GM19463 (cell line): ENCODE results near the gene FFAR3.

ENCODE experiments used
- ATAC-seq: cut with Tn5 transposase; IDR thresholded peaks from one replicate; pipeline ENCODE4 v1.9.1; 2021; ENCODE audit warnings: mild to moderate bottlenecking, moderate library complexity; ENCODE audit not compliant: unreplicated experiment

Gene FFAR3

DNA sequence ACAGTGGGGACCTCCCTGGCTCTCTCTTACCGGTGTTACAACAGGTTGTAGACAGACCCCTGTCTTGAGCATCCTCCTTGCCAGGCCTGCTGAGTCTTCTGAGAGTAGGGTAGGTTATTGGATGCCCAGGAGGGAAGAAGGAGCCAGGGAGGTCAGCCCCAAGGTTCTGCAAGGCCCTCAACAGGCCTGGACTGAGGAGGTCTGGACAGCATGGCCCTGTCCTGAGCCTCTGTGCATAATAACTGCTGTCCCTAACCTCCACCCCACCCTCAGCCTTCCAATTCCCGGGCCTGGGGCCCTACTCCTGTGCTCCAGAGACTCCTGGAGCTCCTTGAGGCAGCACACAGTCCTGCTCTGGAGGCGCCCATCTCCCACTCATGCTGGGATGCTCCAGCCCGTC lies 28.9 kb upstream of the FFAR3 start:
- ATAC-seq: no peak

DNA sequence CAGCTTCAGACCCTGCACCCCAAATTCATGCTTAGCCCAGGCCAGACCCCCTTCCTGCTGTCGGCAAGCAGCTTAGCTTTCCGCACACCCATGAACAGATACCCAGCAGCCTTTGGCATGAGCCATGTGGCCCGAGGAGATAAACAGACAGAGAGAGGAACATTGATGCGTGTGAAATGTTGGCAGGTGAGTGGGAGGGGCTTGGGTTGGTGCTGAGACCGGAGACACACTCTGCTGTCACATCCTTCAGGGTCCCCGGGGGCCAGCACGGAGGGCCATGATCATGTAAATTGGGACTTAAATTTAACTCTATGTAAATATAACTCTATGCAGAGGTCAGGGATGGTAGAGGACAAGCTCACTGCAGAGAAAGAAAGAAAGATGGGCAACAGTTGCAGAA lies 27.8 kb upstream of the FFAR3 start:
- peak; percentile 57 for ATAC-seq

- ATAC-seq: no peak
Measured at GRCh38 chr19:35331551-35332214, 26.6 kb upstream of the FFAR3 start.

DNA sequence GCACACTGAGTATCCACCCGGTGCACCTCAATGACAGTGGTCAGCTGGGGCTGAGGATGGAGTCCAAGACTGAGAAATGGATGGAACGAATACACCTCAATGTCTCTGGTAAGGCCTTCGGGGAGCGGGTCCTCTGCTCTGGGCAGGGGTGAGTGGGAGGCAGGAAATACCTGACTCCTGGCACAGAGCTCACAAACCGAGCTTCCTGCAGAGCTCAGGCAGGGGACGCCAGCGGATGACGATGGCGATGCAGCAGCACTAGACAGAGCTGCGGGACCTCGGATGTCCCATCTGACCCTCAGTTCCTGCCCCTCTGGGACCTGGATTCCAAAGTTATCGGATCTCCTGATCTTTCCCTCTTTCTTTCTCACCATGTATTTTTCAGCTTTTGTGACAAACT lies 25.4 kb upstream of the FFAR3 start:
- no peak for ATAC-seq

- ATAC-seq: no peak
Measured at GRCh38 chr19:35334144-35334753, 24.0 kb upstream of the FFAR3 start.

GRCh38 chr19:35336166-35336955 lies 21.9 kb upstream of the FFAR3 start:
- no peak for ATAC-seq

- no peak for ATAC-seq
Measured at GRCh38 chr19:35337097-35337983, 20.9 kb upstream of the FFAR3 start.

GRCh38 chr19:35337984-35338296 lies 20.3 kb upstream of the FFAR3 start:
- no peak for ATAC-seq

DNA sequence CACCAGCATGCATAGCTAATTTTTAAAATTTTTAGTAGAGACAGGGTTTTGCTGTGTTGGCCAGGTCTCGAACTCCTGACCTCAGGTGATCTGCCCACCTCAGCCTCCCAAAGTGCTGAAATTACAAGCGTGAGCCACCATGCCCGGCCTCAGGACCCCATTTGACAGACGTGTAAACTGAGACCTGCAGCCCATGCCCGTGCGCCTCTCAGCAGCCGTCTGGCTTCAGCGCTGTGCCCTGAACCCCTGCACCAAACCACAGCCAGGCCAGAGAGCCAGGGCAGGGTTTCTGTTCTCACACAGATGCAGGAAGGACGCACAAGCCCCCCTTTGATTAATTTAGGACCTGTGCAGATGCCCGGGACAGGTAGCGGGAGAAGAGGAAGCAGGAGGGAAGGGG lies 17.8 kb upstream of the FFAR3 start:
- no peak for ATAC-seq

GRCh38 chr19:35341006-35341405 lies 17.3 kb upstream of the FFAR3 start:
- ATAC-seq: no peak

- ATAC-seq: no peak
Measured at GRCh38 chr19:35341565-35342225, 16.6 kb upstream of the FFAR3 start.

- no peak for ATAC-seq
Measured at GRCh38 chr19:35342430-35342829, 15.8 kb upstream of the FFAR3 start.

DNA sequence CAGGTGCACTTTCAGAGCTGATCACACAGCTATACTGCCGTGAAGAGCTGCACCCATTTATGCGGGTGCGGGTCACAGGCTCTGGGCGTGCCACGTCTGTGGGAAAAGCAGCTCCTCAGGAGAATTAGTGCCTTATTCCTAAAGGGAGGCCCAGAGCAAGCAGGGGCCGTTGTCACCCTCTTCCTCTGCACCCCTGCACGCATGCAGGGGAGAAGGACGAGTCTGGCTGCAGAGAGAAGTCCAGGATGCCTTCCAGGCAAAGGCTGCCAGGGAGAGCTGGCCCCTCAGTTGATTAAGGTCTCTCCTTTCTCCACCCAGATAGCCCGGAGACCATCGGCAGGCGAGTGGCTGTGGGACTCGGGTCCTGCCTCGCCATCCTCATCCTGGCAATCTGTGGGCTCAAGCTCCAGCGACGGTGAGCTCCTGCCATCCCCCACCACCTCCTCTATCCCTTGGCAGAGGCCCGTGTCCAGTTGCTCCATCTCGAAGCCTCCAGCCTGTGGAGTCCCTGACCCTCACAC lies 13.7 kb upstream of the FFAR3 start:
- no peak for ATAC-seq

DNA sequence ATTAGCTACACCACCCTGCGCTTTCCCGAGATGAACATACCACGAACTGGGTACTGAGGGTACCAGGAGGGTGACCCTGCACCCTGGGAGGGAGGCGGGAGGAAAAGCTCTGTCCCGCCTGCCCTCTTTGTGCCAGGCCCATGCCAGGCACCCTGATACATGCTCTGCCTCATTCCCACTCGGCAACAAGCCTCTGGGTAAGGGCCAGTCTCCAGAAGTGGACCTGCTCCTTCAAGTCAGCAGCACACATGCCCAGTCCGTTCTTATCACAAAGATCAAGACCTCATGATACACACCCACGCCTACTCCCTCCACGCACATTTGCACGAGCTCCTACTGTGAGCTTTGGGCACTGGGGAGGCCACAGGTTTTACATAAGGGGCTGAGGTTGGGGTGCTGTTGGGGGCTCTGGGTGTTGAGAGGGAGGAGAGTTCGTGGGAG lies 12.6 kb upstream of the FFAR3 start:
- ATAC-seq: no peak

DNA sequence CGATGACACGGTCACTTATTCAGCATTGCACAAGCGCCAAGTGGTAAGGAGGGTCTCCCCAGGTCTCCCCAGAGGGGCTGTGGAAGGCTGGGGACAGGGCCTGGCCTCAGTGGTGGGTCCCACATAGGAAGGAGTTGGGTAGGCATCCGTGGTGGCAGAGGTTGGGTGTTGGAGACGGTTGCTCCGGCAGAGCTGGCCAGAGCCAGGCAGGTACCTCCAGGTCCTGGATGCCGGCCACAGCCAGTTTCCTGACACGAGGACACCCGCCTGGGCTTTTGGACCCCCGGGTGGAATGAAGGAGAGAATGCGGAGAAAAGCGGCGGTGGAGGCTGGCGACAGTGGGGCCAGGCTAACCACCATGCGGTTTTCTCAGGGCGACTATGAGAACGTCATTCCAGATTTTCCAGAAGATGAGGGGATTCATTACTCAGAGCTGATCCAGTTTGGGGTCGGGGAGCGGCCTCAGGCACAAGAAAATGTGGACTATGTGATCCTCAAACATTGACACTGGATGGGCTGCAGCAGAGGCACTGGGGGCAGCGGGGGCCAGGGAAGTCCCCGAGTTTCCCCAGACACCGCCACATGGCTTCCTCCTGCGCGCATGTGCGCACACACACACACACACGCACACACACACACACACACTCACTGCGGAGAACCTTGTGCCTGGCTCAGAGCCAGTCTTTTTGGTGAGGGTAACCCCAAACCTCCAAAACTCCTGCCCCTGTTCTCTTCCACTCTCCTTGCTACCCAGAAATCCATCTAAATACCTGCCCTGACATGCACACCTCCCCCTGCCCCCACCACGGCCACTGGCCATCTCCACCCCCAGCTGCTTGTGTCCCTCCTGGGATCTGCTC lies 11.8 kb upstream of the FFAR3 start:
- no peak for ATAC-seq

DNA sequence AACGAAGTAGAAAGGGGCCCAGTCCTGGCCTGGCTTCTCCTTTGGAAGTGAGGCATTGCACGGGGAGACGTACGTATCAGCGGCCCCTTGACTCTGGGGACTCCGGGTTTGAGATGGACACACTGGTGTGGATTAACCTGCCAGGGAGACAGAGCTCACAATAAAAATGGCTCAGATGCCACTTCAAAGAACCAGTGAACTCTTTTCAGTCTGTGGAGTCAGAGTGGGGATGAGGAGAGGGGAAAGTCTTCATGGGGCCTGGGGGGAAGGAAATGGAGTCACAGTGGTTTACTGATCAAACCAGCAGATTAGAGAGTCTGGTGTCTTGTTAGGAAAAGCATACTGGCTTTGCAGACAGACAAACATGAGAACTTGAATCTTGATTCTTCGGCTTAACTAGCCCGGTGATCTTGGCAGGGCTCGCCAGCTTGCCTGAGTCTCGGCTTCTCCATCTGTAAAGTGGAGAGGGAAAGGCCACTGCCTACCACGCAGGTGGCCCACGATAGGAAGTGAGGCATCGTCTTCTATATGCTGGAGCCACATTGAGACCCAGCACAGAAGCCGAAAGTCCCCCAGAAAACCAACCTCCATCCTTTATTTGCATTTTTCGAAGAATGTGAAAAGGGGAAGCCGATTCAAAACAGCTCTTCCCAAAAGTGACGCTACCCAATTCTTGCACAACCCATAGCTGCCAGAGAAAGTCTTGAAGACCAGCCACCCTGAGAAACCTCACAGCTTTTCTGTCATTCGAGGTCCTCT lies 10.9 kb upstream of the FFAR3 start, which contains the start of gene FFAR1:
FFAR1 (plus strand) TSS at position 732 of the 759 bp plus-strand sequence. CDS start 3,650 bp downstream, outside the sequence.
- peak; percentile 61 for ATAC-seq

- ATAC-seq: no peak
Measured at GRCh38 chr19:35347930-35348298, 10.3 kb upstream of the FFAR3 start.

DNA sequence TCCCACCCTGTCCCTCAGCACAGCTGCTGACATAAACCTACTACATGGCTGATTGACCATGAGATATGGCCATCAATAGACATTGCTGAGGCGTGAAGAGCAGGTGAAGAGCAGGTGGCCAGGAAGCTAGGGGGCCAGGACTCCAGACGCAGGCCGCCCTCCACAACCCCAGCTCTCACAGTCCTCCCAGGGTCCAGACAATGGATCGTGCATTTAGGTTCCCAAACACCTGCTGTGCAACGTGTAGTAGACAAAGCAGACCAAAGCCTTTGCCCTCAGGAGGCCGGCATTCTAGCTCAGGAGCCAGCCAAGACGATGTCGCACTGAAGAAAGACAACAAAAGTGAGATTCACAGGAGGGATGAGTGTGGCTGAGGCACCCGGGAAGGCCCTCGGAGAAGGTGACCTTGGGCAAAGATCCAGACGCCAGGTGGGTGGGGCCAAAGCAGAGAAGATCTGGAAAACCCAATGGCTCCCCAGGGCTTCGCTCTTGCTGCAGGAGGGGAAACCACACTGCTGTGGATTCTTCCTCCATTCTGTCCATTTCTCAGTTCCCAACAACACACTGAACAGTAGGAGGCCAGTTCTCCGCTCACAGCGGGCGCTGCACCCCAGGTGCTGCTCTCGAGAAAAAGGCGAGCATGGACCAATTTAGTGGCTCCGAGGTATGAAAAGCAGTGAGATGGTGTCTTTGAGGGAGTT lies 9.2 kb upstream of the FFAR3 start:
- ATAC-seq: no peak
